Body of pancreas (tissue), 4 donors: ENCODE data around the gene CHN1.

Source experiments
- POLR2A ChIP-seq, 3 donors: fragments of 450-650 bp; IDR thresholded peaks; one replicate each; pipeline ENCODE4 v1.6.1; 2016; ENCODE audit warnings: antibody characterized with exemption in 3 of 3, mild to moderate bottlenecking in 2 of 3
- TF ChIP-seq, protein P1 (sequence below), 7 experiments: fragments of 450-650 bp in 4 of 7; fragments of 200-600 bp in 3 of 7; sonication (generic) in 3 of 7; IDR thresholded peaks; one replicate each; pipeline ENCODE4 v1.5.1; 2016 to 2019; ENCODE audit warnings: antibody characterized with exemption in 7 of 7

DNA sequence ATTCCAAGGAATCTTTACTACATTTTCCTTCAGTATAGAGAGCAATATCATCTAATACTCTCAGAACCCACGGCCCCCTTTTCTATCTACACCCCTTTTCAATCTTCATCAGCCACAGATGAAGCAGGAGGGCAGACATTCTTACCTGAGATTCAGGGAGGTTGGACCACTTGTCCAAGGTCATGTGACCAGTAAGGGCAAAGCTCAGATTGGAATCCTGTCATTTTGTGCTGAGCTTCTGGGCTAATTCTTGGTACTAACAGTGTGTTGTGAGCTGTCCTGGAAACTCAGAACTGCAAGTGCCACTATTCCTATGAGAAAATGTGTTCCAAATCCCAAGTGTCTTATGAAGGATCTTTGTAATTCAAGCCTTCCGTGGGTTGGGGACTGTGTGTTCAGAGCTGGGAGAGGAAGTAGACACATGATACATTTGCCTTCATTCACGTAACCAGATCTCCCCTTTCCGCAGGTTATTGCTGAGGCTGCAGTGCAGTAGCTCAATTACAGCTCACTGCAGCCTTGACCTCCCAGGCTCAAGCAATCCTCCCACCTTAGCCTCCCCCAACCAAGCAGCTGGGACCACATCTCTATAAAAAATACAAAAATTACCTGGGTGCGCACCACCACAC lies 244.2 kb downstream of the CHN1 start:
- TF ChIP-seq, protein P1, sequence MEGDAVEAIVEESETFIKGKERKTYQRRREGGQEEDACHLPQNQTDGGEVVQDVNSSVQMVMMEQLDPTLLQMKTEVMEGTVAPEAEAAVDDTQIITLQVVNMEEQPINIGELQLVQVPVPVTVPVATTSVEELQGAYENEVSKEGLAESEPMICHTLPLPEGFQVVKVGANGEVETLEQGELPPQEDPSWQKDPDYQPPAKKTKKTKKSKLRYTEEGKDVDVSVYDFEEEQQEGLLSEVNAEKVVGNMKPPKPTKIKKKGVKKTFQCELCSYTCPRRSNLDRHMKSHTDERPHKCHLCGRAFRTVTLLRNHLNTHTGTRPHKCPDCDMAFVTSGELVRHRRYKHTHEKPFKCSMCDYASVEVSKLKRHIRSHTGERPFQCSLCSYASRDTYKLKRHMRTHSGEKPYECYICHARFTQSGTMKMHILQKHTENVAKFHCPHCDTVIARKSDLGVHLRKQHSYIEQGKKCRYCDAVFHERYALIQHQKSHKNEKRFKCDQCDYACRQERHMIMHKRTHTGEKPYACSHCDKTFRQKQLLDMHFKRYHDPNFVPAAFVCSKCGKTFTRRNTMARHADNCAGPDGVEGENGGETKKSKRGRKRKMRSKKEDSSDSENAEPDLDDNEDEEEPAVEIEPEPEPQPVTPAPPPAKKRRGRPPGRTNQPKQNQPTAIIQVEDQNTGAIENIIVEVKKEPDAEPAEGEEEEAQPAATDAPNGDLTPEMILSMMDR (IDR thresholded peaks at IDR 0.05): no peak
- TF ChIP-seq POLR2A (IDR thresholded peaks at IDR 0.05): no peak
